Liver (tissue), 9 donors: ENCODE measurements around the gene FOXS1. TPM values are rescaled to one million over a fixed set of nuclear protein-coding genes. Genes with fewer than 3 reads are reported as not detected.

ENCODE experiments used
- DNase-seq: peaks from one replicate; pipeline ENCODE4 v3.0.0-alpha.2; 2017; ENCODE audit warnings: low spot score
- H3K27ac ChIP-seq, 2 donors: one replicate each; pipeline ENCODE4 v1.7.0; 2013; ENCODE audit warnings: inconsistent platforms in 2 of 2, low read length in 2 of 2, control low read depth in 1 of 2, low read depth in 1 of 2, mild to moderate bottlenecking in 1 of 2
- H3K27me3 ChIP-seq, 4 donors: one replicate each; pipeline versions ENCODE4 v1.6.1 to v1.7.0; 2013; ENCODE audit warnings: low read length in 3 of 4, inconsistent platforms in 1 of 4, mild to moderate bottlenecking in 1 of 4, moderate library complexity in 1 of 4; ENCODE audit not compliant: control insufficient read depth in 4 of 4, insufficient read depth in 4 of 4
- H3K36me3 ChIP-seq, 4 donors: one replicate each; pipeline versions ENCODE4 v1.6.1 to v1.7.0; 2013; ENCODE audit warnings: low read length in 3 of 4, mild to moderate bottlenecking in 3 of 4, low read depth in 1 of 4, moderate library complexity in 1 of 4; ENCODE audit not compliant: control insufficient read depth in 4 of 4, insufficient read depth in 3 of 4
- H3K4me1 ChIP-seq, 4 donors: one replicate each; pipeline versions ENCODE4 v1.6.1 to v1.7.0; 2013; ENCODE audit warnings: low read length in 3 of 4, mild to moderate bottlenecking in 3 of 4, moderate library complexity in 1 of 4; ENCODE audit not compliant: control insufficient read depth in 4 of 4, insufficient read depth in 4 of 4
- H3K4me3 ChIP-seq, 3 donors: one replicate each; pipeline versions ENCODE4 v1.6.1 to v1.7.0; 2013; ENCODE audit warnings: low read length in 3 of 3, control low read depth in 1 of 3, low read depth in 1 of 3, mild to moderate bottlenecking in 1 of 3
- H3K9ac ChIP-seq, 2 donors: one replicate each; pipeline ENCODE4 v1.7.0; 2013; ENCODE audit warnings: low read length in 2 of 2, mild to moderate bottlenecking in 2 of 2, moderate library complexity in 2 of 2, control low read depth in 1 of 2, low read depth in 1 of 2
- H3K9me3 ChIP-seq, 4 donors: one replicate each; pipeline versions ENCODE4 v1.6.1 to v1.7.0; 2013; ENCODE audit warnings: low read length in 3 of 4; ENCODE audit not compliant: control insufficient read depth in 4 of 4
- EGR1 ChIP-seq, 2 donors: IDR thresholded peaks; 2 replicates each; pipeline ENCODE4 v1.6.1; 2016 to 2018; ENCODE audit warnings: antibody characterized with exemption in 2 of 2, low read depth in 2 of 2
- FOXA1 ChIP-seq: IDR thresholded peaks from 2 replicates; pipeline ENCODE4 v1.6.1; 2016; ENCODE audit warnings: antibody characterized with exemption
- FOXA2 ChIP-seq: IDR thresholded peaks from 2 replicates; pipeline ENCODE4 v1.6.1; 2016; ENCODE audit warnings: antibody characterized with exemption
- HNF4G ChIP-seq: IDR thresholded peaks from 2 replicates; pipeline ENCODE4 v1.6.1; 2016; ENCODE audit warnings: antibody characterized with exemption
- RAD21 ChIP-seq, 2 donors: IDR thresholded peaks; 2 replicates each; pipeline ENCODE4 v1.6.1; 2016; ENCODE audit warnings: antibody characterized with exemption in 2 of 2, mild to moderate bottlenecking in 2 of 2
- RXRA ChIP-seq, 2 donors: IDR thresholded peaks; 2 replicates each; pipeline ENCODE4 v1.6.1; 2017 to 2018; ENCODE audit warnings: antibody characterized with exemption in 2 of 2, mild to moderate bottlenecking in 1 of 2
- TAF1 ChIP-seq: conservative IDR thresholded peaks from 2 replicates; pipeline ENCODE4 v1.6.1; 2016; ENCODE audit warnings: antibody characterized with exemption, mild to moderate bottlenecking
- YY1 ChIP-seq: IDR thresholded peaks from 2 replicates; pipeline ENCODE4 v1.6.1; 2016; ENCODE audit warnings: antibody characterized with exemption, mild to moderate bottlenecking
- WGBS: extraction: QIAGEN DNeasy Blood & Tissue Kit; methylation state at CpG from one replicate; pipeline ENCODE4 v1.1.7; 2013; 5-methylcytosine and 5-hydroxymethylcytosine counted together
- polyA plus RNA-seq, 2 donors: library from polyadenylated mRNA; stranded (reverse) in 1 of 2; unstranded in 1 of 2; fragments of 200-250 nt in 1 of 2; fragments of >200 nt in 1 of 2; fragmentation: Nextera tagmentation in 1 of 2; extraction: Ambion mirVana in 1 of 2; gene quantifications; one replicate each; pipeline versions ENCODE4 v1.2.1 to v1.2.3, GENCODE V29; 2013 to 2015
- total RNA-seq, 2 donors: library from RNA; depleted of rRNA; stranded (reverse); fragments of >200 nt; gene quantifications; one replicate each; pipeline ENCODE4 v1.2.3, GENCODE V29; 2014
- TF ChIP-seq, protein P1 (sequence below): IDR thresholded peaks from 2 replicates; pipeline ENCODE4 v1.6.1; 2016; ENCODE audit warnings: antibody characterized with exemption
- TF ChIP-seq, protein P2 (sequence below): fragments of 150-350 bp; IDR thresholded peaks from 2 replicates; pipeline ENCODE4 v1.5.1; 2017; ENCODE audit warnings: improper control_type of control experiment, low read depth, low read length; ENCODE audit not compliant: missing input control
- TF ChIP-seq, protein P3 (sequence below): IDR thresholded peaks from 2 replicates; pipeline ENCODE4 v1.6.1; 2016; ENCODE audit warnings: antibody characterized with exemption
- TF ChIP-seq, protein P4 (sequence below): IDR thresholded peaks from 2 replicates; pipeline ENCODE4 v1.6.1; 2016; ENCODE audit warnings: antibody characterized with exemption, mild to moderate bottlenecking
- donor health status: healthy.
- donor health status: healthy.
- donor health status: healthy.
- donor health status: healthy.
- donor health status: healthy.

Gene FOXS1
- total and polyA plus RNA-seq, 4 donors: 0.21 to 0.51 (median 0.28) TPM

DNA sequence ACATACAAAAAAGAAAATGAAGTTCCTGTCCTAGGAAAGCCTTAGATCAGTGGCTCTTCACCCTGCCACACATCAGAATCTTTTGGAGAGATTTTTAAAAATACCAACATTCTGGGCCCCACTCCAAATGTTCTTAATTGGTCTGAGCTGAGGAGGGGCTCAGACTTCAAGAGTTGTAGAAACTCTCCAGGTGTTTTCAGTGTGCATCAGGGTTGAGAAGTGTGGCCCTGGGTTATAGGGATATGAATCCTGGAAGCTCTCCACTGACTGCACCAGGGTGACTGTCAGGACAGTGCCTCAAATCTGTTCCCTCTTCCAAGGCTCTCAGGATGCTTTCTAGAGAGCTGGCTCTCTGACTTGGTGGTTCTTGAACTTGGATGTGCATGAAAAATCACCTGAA is 31.8 kb downstream of the FOXS1 start:
- no peak for DNase-seq
- no peak overlapping the region for H3K27ac ChIP-seq
- TF ChIP-seq FOXA2 (no peak), RXRA (IDR thresholded peaks at IDR 0.05) (no peak), FOXA1 (no peak), RAD21 (IDR thresholded peaks at IDR 0.05) (no peak), TAF1 (no peak), EGR1 (IDR thresholded peaks at IDR 0.05; ENCODE audit: low read depth in 2 of 2) (no peak), HNF4G (no peak)
- TF ChIP-seq, protein P1, sequence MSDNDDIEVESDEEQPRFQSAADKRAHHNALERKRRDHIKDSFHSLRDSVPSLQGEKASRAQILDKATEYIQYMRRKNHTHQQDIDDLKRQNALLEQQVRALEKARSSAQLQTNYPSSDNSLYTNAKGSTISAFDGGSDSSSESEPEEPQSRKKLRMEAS: no peak
- TF ChIP-seq, protein P2, sequence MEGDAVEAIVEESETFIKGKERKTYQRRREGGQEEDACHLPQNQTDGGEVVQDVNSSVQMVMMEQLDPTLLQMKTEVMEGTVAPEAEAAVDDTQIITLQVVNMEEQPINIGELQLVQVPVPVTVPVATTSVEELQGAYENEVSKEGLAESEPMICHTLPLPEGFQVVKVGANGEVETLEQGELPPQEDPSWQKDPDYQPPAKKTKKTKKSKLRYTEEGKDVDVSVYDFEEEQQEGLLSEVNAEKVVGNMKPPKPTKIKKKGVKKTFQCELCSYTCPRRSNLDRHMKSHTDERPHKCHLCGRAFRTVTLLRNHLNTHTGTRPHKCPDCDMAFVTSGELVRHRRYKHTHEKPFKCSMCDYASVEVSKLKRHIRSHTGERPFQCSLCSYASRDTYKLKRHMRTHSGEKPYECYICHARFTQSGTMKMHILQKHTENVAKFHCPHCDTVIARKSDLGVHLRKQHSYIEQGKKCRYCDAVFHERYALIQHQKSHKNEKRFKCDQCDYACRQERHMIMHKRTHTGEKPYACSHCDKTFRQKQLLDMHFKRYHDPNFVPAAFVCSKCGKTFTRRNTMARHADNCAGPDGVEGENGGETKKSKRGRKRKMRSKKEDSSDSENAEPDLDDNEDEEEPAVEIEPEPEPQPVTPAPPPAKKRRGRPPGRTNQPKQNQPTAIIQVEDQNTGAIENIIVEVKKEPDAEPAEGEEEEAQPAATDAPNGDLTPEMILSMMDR: no peak
- no peak overlapping the region for H3K9ac ChIP-seq
- no peak overlapping the region for H3K4me3 ChIP-seq
- H3K4me1 ChIP-seq: no peaks in the 10 kb centered on the region
- no peaks in the 10 kb centered on the region for H3K36me3 ChIP-seq
- H3K9me3 ChIP-seq: no peaks in the 10 kb centered on the region
- H3K27me3 ChIP-seq: no peaks in the 10 kb centered on the region

DNA sequence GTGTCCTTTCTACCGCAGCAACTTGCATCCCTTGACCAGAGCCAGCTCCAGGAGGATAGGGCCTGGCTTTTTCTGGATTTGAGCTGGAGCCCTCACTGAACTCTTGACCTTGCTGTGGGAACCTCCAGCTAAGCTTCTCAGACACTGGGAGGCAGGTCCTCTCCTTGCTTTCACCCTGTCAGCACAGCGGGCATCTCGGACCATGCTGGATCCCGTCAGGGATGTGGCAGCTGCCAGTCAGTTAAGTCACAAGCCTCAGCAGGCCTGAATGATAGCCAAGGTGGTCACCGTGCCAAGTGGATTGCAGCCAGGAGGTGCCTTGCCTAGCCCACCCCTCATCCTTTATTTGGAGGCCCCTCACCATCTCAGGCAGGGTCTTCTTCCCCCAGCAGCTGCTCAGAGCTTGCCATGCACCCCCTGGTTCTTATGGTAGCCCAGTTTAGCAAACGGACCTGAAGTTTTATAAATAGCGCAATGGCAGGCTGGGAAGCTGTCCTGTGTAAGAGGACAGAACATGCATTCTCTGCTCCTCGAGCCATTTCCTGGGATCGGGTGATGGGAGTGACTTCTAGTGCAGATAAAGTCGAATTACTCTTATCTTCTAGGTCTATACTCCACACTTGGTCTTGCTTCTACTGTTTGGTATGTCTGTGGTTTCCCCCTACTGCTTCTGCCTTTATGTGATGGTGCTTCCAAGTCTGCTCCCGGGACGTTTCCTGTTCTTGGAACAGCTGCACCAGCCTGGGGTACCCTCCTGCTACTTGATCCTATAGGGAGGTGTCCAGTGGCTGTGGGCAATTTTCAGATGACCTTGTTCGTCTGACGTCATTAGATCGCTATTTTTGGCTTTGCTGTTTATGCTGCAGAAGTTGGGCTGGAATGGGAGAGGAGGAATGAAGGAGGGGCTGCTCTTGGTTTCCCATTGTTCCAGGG is 33.3 kb downstream of the FOXS1 start:
- Histone ChIP-seq H3K9ac (no peak overlapping the region), H3K4me3 (no peak overlapping the region), H3K27ac (no peak overlapping the region), H3K9me3 (no peaks in the 10 kb centered on the region), H3K36me3 (no peaks in the 10 kb centered on the region), H3K4me1 (no peaks in the 10 kb centered on the region), H3K27me3 (no peaks in the 10 kb centered on the region)
- DNase-seq: no peak
- WGBS: 77% methylated on average over 15 of the region's 15 CpGs
- TF ChIP-seq RAD21 (IDR thresholded peaks at IDR 0.05) (no peak), EGR1 (IDR thresholded peaks at IDR 0.05; ENCODE audit: low read depth in 2 of 2) (no peak), YY1 (no peak), FOXA2 (no peak)
- TF ChIP-seq, protein P2: no peak
- TF ChIP-seq, protein P3, sequence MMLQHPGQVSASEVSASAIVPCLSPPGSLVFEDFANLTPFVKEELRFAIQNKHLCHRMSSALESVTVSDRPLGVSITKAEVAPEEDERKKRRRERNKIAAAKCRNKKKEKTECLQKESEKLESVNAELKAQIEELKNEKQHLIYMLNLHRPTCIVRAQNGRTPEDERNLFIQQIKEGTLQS: no peak
- TF ChIP-seq, protein P4, sequence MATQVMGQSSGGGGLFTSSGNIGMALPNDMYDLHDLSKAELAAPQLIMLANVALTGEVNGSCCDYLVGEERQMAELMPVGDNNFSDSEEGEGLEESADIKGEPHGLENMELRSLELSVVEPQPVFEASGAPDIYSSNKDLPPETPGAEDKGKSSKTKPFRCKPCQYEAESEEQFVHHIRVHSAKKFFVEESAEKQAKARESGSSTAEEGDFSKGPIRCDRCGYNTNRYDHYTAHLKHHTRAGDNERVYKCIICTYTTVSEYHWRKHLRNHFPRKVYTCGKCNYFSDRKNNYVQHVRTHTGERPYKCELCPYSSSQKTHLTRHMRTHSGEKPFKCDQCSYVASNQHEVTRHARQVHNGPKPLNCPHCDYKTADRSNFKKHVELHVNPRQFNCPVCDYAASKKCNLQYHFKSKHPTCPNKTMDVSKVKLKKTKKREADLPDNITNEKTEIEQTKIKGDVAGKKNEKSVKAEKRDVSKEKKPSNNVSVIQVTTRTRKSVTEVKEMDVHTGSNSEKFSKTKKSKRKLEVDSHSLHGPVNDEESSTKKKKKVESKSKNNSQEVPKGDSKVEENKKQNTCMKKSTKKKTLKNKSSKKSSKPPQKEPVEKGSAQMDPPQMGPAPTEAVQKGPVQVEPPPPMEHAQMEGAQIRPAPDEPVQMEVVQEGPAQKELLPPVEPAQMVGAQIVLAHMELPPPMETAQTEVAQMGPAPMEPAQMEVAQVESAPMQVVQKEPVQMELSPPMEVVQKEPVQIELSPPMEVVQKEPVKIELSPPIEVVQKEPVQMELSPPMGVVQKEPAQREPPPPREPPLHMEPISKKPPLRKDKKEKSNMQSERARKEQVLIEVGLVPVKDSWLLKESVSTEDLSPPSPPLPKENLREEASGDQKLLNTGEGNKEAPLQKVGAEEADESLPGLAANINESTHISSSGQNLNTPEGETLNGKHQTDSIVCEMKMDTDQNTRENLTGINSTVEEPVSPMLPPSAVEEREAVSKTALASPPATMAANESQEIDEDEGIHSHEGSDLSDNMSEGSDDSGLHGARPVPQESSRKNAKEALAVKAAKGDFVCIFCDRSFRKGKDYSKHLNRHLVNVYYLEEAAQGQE: no peak
